AML-193 (cell line): Measurements from ENCODE around the gene LAMTOR4.

ENCODE experiments used
- DNase-seq, 2 experiments: peaks; one replicate each; lab custom pipeline; 2025; lab: John Stamatoyannopoulos, UW

LAMTOR4 gene

GRCh38 chr7:100148559-100149328 lies at the start of gene LAMTOR4:
Gene LAMTOR4, plus strand, starts transcription at chr7:100148918. Its CDS starts 55 bp downstream, at chr7:100148973.
- peak; percentile 96 for DNase-seq

DNA sequence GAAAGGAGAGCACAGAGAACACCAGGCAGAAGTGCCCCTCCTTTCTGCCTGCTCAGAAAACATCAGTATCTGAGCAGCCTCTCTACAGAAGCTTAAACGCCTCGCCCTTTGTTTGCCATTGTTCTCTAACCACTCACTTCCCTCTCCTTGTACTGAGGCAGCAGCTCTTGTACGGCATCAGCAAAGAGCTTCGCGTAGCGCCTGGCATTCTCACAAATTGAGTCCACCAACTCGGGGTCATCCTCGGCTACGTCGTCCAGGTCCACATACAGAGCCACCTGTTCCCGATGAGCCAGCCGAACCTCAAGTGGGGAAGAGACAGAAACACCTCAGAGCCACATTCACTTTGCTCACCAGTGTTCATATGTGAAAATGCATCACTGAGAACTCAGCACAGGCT lies 49.3 kb upstream of the LAMTOR4 start:
- DNase-seq: no peak

- DNase-seq: peak; percentile 68 to 75
Measured at GRCh38 chr7:100100420-100101015, 48.2 kb upstream of the LAMTOR4 start.

DNA sequence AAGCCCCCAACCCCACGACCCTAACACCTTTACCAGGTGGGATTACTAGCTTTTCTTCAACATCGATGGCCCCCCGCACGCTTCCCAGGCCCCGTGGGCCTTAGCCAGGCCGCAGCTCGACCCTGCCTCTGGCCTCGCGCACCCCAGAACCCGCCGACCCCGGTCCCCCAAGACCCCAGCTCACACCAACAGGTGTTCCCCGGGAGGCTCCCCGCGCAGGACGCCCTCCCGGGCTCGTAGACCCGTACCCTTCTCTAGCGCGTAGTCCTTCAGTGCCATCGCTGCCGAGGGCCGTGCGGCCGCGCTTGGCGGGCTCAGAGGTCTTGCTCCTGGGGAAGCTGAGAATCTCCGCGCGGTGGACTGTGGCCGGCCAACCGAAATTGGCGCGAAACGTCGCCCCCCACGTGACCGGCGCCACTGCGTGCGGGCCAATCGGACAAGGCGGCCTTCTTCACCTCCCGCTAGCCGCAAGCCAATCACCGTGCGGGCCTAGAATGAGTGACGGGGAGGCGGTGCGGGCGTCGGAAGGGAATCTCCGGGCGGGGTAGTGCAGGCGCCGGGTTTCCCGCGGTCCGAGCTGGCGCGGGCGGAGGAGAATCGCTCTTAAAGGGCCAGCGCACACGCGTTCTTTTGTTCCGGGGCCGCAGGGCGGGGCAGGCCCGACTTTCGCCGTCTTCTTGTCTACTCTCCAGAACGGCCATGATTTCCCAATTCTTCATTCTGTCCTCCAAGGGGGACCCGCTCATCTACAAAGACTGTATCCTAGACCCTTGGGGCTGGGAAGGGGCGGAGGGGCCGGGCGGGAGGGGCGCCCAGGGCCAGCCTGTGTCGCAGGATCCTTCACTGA lies 47.5 kb upstream of the LAMTOR4 start, which contains the start of the genes AP4M1 and MCM7:
Gene AP4M1 (plus strand): TSS at position 628 of the 847 bp plus-strand sequence. CDS start 72 bp downstream, at position 700.
Gene MCM7 (minus strand): TSS at position 382 of the 847 bp plus-strand sequence. CDS start 103 bp downstream, at position 279.
- peak; percentile 94 to 97 for DNase-seq

GRCh38 chr7:100102950-100103840 lies 45.5 kb upstream of the LAMTOR4 start:
- DNase-seq: no peak

- no peak for DNase-seq
Measured at GRCh38 chr7:100105534-100105933, 43.2 kb upstream of the LAMTOR4 start.

DNA sequence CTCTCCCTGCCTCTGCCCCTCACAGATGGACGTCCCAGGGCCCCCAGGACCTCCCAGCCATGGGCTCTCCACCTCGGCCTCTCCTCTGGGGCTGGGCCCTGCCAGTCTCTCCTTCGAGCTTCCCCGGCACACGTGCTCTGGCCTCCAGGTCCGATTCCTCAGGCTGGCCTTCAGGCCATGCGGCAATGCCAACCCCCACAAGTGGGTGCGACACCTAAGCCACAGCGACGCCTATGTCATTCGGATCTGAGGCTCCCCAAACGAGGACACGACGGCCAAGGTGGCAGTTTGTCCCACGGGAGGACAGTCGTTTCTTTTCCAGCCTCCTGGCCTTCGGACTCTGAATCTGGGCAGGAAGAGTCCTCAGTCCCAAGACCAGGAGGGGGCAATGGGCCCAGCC lies 42.1 kb upstream of the LAMTOR4 start:
- DNase-seq: no peak

GRCh38 chr7:100107125-100107737 lies 41.5 kb upstream of the LAMTOR4 start:
- no peak for DNase-seq

- DNase-seq: no peak
Measured at GRCh38 chr7:100107890-100108289, 40.8 kb upstream of the LAMTOR4 start.

DNA sequence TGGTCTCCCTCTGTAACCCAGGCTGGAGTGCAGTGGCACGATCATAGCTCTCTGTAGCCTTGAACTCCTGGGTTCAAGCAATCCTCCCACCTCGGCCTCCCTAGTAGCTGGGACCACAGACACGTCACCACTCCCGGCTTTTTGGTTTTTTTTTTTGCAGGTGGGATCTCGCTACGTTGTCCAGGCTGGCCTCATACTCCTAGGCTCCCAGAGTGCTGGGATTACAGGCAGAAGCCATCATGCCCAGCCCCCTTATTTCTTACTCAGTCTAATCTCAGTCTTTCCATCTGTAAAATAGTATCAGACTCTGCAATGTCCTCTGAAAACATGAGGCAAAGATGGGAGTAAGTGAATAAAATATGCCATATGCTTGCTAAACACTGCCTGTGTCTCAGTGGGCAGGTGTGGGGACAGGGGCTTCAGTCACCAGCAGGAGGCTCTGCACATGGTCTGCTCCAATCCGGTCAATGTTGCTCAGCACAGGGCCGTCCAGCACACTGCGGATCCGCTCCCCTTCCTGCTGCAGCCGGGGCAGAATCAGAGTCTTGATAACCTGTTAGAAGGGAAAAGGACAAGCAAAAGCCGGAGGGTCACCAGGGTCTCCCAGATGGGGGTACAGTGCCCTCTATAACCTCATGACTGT lies 39.1 kb upstream of the LAMTOR4 start:
- DNase-seq: no peak

GRCh38 chr7:100111156-100111555 lies 37.6 kb upstream of the LAMTOR4 start:
- DNase-seq: no peak

- DNase-seq: no peak
Measured at GRCh38 chr7:100111914-100112313, 36.8 kb upstream of the LAMTOR4 start.

DNA sequence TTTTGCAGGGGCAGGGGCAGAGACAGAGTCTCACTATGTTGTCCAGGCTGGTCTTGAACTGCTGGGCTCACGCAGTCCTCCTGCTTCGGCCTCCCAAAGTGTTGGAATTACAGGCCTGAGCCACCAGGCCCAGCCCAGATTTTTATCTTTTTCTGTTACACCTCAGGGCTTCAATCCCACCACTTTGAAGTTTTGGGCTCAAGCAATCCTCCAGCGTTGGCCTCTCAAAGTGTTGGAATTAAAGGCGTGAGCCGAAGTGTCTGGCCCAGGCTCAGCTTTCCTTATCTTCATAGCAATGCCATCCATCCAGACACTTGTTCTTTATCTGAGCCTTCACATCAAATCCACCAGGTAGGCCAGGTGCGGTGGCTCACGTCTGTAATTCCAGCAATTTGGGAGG lies 33.7 kb upstream of the LAMTOR4 start:
- DNase-seq: no peak

DNA sequence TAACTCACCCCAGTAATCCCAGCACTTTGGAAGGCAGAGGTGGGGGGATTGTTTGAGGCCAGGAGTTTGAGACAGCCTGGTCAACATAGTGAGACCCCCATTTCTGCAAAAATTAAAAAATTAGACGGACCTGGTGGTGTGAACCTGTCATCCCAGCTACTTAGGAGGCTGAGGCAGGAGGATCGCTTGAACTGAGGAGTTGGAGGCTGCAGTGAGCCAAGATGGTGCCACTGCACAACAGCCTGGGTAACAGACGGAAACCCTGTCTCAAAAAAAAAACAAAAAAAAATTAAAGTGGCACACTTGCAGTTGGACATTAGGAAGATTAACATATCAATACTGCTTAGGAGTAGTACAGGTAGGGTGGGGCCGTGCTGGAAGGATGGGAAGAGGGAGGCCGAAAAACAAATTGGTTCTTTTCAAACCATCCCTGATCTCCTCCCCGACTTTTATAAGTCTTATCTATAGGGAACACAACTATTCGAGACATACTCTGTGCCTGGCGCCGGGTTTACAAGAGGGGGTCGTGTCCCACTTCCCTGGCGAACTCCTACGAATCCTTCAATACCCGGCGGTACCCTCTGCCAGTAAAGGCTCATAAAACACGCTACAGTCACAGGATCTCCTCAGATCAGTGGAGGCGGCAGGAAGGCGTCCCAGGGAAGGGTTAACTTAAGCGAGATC lies 30.2 kb upstream of the LAMTOR4 start:
- no peak for DNase-seq

- DNase-seq: peak; percentile 85 to 91
Measured at GRCh38 chr7:100119072-100119969, 29.4 kb upstream of the LAMTOR4 start, which contains the start of the genes CNPY4 and TAF6. Gene CNPY4, plus strand, starts transcription at chr7:100119634. Its CDS starts 111 bp downstream, at chr7:100119745. Gene TAF6, minus strand, starts transcription at chr7:100119358. Its CDS starts 5,149 bp downstream, at chr7:100114209.

- DNase-seq: peak; percentile 17 to 28
Measured at GRCh38 chr7:100119970-100120732, 28.6 kb upstream of the LAMTOR4 start.

- DNase-seq: no peak
Measured at GRCh38 chr7:100120733-100121036, 28.0 kb upstream of the LAMTOR4 start.

DNA sequence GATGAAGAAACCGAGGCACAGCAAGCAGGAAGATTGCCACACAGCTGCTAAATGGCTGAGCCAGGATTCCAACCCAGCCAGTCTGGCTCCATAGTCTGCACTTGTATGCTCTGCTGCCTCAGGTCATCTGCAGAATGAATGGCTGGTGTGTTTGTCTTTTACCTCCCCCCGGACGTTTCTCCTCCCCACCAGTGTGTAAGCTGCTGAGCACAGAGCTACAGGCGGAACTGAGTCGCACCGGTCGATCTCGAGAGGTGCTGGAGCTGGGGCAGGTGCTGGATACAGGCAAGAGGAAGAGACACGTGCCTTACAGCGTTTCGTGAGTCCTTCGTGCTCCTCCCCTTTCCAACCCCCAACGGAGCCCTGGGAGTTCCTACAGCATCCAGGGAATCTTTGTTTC lies 26.7 kb upstream of the LAMTOR4 start:
- no peak for DNase-seq
